Measurements from ENCODE around the gene KRT76. TPM values are rescaled to one million over a fixed set of nuclear protein-coding genes. Genes with fewer than 3 reads are reported as not detected.

Gene KRT76
- total and polyA plus RNA-seq, 2 donors from 2014 or later: not detected

- no peak overlapping the region for H3K27ac ChIP-seq (ENCODE audit: low read depth in 2 of 2, low read length in 2 of 2)
- intact Hi-C loops (cut with DNase I): no loop called here
- DNase-seq: no peak
These were observed 23.2 kb upstream of the KRT76 start for GRCh38 chr12:52800259-52800917.

DNA sequence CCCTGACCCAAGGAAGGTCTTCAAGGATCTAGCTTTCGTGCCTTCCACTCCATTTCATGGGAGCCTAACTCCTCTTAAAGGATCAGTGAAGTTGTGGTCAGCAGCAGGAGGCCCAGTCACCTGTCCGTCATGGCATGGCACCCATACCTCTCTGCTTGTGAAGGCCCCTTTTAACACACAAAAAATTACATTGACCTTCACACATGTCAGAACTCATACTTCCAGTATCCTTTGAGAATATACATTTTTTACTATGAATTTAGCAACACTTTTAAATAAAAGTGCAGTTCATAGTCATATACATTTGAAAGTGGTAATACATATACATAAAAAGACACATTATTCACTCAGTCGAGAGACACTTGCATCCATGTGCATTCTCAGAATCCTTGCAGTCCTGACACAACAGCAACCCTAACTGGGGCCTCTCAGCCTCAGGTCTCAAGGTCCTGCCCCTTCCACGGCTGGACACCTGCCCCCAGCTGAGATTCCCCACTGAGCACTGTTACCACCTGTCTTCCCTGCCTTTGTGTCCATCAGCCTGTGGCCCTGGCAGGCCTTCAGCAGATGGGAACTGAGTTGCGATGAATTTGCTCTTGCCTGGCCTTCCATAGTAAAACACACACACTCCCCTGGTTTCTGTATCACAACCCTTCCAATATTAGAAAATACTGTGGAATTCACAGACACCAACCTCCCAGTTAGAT, 22.5 kb upstream of the KRT76 start:
- H3K36me3 ChIP-seq (ENCODE audit: control insufficient read depth in 2 of 3, insufficient read depth in 3 of 3, low read length in 3 of 3): no peaks in the 10 kb centered on the region
- TF ChIP-seq, protein P1, sequence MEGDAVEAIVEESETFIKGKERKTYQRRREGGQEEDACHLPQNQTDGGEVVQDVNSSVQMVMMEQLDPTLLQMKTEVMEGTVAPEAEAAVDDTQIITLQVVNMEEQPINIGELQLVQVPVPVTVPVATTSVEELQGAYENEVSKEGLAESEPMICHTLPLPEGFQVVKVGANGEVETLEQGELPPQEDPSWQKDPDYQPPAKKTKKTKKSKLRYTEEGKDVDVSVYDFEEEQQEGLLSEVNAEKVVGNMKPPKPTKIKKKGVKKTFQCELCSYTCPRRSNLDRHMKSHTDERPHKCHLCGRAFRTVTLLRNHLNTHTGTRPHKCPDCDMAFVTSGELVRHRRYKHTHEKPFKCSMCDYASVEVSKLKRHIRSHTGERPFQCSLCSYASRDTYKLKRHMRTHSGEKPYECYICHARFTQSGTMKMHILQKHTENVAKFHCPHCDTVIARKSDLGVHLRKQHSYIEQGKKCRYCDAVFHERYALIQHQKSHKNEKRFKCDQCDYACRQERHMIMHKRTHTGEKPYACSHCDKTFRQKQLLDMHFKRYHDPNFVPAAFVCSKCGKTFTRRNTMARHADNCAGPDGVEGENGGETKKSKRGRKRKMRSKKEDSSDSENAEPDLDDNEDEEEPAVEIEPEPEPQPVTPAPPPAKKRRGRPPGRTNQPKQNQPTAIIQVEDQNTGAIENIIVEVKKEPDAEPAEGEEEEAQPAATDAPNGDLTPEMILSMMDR (IDR thresholded peaks at IDR 0.05; ENCODE audit: borderline replicate concordance, extremely low read depth, insufficient read depth): no peak
- H3K4me3 ChIP-seq (ENCODE audit: low read length in 3 of 3): no peak overlapping the region
- H3K9ac ChIP-seq (ENCODE audit: low read length in 3 of 3): no peak overlapping the region
- FAIRE-seq (no peak), DNase-seq (no peak)
- H3K9me3 ChIP-seq (ENCODE audit: control insufficient read depth in 2 of 3, insufficient read depth in 1 of 3, low read length in 3 of 3): no peaks in the 10 kb centered on the region
- intact Hi-C loops (cut with DNase I): no loop called here
- H3K27me3 ChIP-seq (ENCODE audit: control insufficient read depth, insufficient read depth, low read length): no peaks in the 10 kb centered on the region
- no peak overlapping the region for H3K27ac ChIP-seq (ENCODE audit: low read depth in 2 of 2, low read length in 2 of 2)
- no peaks in the 10 kb centered on the region for H3K4me1 ChIP-seq (ENCODE audit: control insufficient read depth in 2 of 3, insufficient read depth in 2 of 3, low read depth in 1 of 3, low read length in 3 of 3)

More at GRCh38 chr12:52800259-52800917, 23.2 kb upstream of the KRT76 start:
- Histone ChIP-seq H3K4me1 (ENCODE audit: control insufficient read depth in 2 of 3, insufficient read depth in 2 of 3, low read depth in 1 of 3, low read length in 3 of 3) (no peaks in the 10 kb centered on the region), H3K27me3 (ENCODE audit: control insufficient read depth, insufficient read depth, low read length) (no peaks in the 10 kb centered on the region), H3K36me3 (ENCODE audit: control insufficient read depth in 2 of 3, insufficient read depth in 3 of 3, low read length in 3 of 3) (no peaks in the 10 kb centered on the region), H3K4me3 (ENCODE audit: low read length in 3 of 3) (no peak overlapping the region), H3K9ac (ENCODE audit: low read length in 3 of 3) (no peak overlapping the region), H3K9me3 (ENCODE audit: control insufficient read depth in 2 of 3, insufficient read depth in 1 of 3, low read length in 3 of 3) (no peaks in the 10 kb centered on the region)
- no peak for FAIRE-seq
- TF ChIP-seq, protein P1 (IDR thresholded peaks at IDR 0.05; ENCODE audit: borderline replicate concordance, extremely low read depth, insufficient read depth): no peak

GRCh38 chr12:52798671-52799504, 21.7 kb upstream of the KRT76 start:
- Histone ChIP-seq H3K27ac (ENCODE audit: low read depth in 2 of 2, low read length in 2 of 2) (no peak overlapping the region), H3K4me3 (ENCODE audit: low read length in 3 of 3) (no peak overlapping the region), H3K9ac (ENCODE audit: low read length in 3 of 3) (no peak overlapping the region), H3K27me3 (ENCODE audit: control insufficient read depth, insufficient read depth, low read length) (no peaks in the 10 kb centered on the region), H3K9me3 (ENCODE audit: control insufficient read depth in 2 of 3, insufficient read depth in 1 of 3, low read length in 3 of 3) (no peaks in the 10 kb centered on the region), H3K36me3 (ENCODE audit: control insufficient read depth in 2 of 3, insufficient read depth in 3 of 3, low read length in 3 of 3) (no peaks in the 10 kb centered on the region), H3K4me1 (ENCODE audit: control insufficient read depth in 2 of 3, insufficient read depth in 2 of 3, low read depth in 1 of 3, low read length in 3 of 3) (no peaks in the 10 kb centered on the region)
- DNase-seq (no peak), FAIRE-seq (no peak)
- TF ChIP-seq, protein P1 (IDR thresholded peaks at IDR 0.05; ENCODE audit: borderline replicate concordance, extremely low read depth, insufficient read depth): no peak
- intact Hi-C loops (cut with DNase I): no loop called here

Data from kidney (tissue), 14 donors.